Caco-2 (cell line): ENCODE measurements around the gene NUDT6. TPM values are rescaled to one million over a fixed set of nuclear protein-coding genes. Genes with fewer than 3 reads are reported as not detected.

ENCODE experiments used
- BruUV-seq: library from RNA; stranded (reverse); fragments of 400-500 nt; replicated peaks from 2 replicates; lab custom pipeline; 2021; lab: Mats Ljungman, UMichigan
- CTCF ChIA-PET: fragments of 300-600 bp; sonication (Branson Sonifier 250); formaldehyde crosslinking; loops from one replicate; lab custom pipeline; 2022; ENCODE audit warnings: antibody characterized with exemption; lab: Charles Lee
- POLR2A ChIA-PET: fragments of 300-600 bp; sonication (Branson Sonifier 250); formaldehyde crosslinking; loops from one replicate; lab custom pipeline; 2022; ENCODE audit warnings: antibody characterized with exemption; lab: Charles Lee
- DNase-seq, 2 experiments: peaks; one replicate each; pipeline versions ENCODE4 v3.0.0 to v3.0.0-alpha.2; 2020 to 2022
- H3K27me3 ChIP-seq: replicated peaks from 2 replicates; pipeline ENCODE4 v1.6.0; 2011; ENCODE audit warnings: low read length; ENCODE audit not compliant: control insufficient read depth, insufficient read depth
- H3K36me3 ChIP-seq: 2 replicates; pipeline ENCODE4 v1.5.1; 2011; ENCODE audit warnings: low read length; ENCODE audit not compliant: control insufficient read depth, insufficient read depth
- H3K4me1 ChIP-seq: fragments of 250-450 bp; sonication (Bioruptor Pico); 2 replicates; pipeline ENCODE4 v1.5.1; 2020; ENCODE audit warnings: mild to moderate bottlenecking
- H3K4me3 ChIP-seq: 2 replicates; pipeline ENCODE4 v1.5.1; 2011; ENCODE audit warnings: low read depth, mild to moderate bottlenecking, control low read depth, low read length
- H3K9me3 ChIP-seq: fragments of 250-450 bp; sonication (Bioruptor Pico); 2 replicates; pipeline ENCODE4 v1.5.1; 2020; ENCODE audit warnings: mild to moderate bottlenecking, moderate library complexity
- H3K27ac Mint-ChIP-seq: one replicate; pipeline ENCODE4 v1.8.0; 2022; ENCODE audit warnings: mixed read lengths; ENCODE audit not compliant: unreplicated experiment
- H3K27me3 Mint-ChIP-seq: one replicate; pipeline ENCODE4 v1.8.0; 2022; ENCODE audit warnings: mixed read lengths; ENCODE audit not compliant: insufficient read depth, unreplicated experiment
- H3K36me3 Mint-ChIP-seq: one replicate; pipeline ENCODE4 v1.8.0; 2022; ENCODE audit warnings: mild to moderate bottlenecking, mixed read lengths; ENCODE audit not compliant: insufficient read depth, unreplicated experiment
- H3K4me1 Mint-ChIP-seq: one replicate; pipeline ENCODE4 v1.8.0; 2022; ENCODE audit warnings: low read depth, mixed read lengths; ENCODE audit not compliant: unreplicated experiment
- H3K4me3 Mint-ChIP-seq: one replicate; pipeline ENCODE4 v1.8.0; 2022; ENCODE audit warnings: mild to moderate bottlenecking, moderate library complexity, mixed read lengths; ENCODE audit not compliant: unreplicated experiment
- H3K9me3 Mint-ChIP-seq: one replicate; pipeline ENCODE4 v1.8.0; 2022; ENCODE audit warnings: mixed read lengths; ENCODE audit not compliant: unreplicated experiment
- intact Hi-C: fragments of 100-400 bp; cut with micrococcal nuclease; formaldehyde crosslinking; loops from one replicate; pipeline ENCODE4 v1.10.0; 2022; ENCODE audit not compliant: unreplicated experiment
- total RNA-seq: library from RNA; stranded (reverse); gene quantifications from 2 replicates; pipeline ENCODE4 v1.2.3, GENCODE V29; 2022
- TF ChIP-seq, protein P1 (sequence below), 2 experiments: fragments of 200-600 bp in 1 of 2; IDR thresholded peaks; 1 replicate in 1 of 2; 2 replicates in 1 of 2; pipeline versions ENCODE4 v1.5.1 to v1.8.0; 2011 to 2022; ENCODE audit warnings: antibody characterized with exemption in 1 of 2, control low read depth in 1 of 2, inconsistent platforms in 1 of 2, low read depth in 1 of 2, low read length in 1 of 2, mild to moderate bottlenecking in 1 of 2, moderate library complexity in 1 of 2; ENCODE audit not compliant: insufficient read depth in 1 of 2, severe bottlenecking in 1 of 2, unreplicated experiment in 1 of 2

The NUDT6 gene
- total RNA-seq, 1 experiment from 2014 or later: 5.3 TPM

DNA sequence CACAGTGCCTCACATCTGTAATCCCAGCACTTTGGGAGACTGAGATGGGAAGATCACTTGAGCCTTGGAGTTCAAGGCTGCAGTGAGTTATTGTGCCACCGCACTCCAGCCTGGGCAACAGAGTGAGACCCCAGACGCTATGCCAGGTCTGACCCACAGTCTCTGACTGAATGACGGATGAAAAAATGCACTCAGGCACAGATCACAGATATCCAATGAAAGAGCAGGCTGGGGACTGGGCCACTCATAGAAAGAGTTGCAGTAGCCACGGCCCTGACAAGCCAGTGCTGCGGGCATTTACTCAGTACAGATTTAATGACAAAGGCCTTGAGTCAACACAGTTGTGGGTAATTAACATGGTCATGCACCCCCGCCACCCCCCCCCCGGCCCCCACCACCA is 22.7 kb downstream of the NUDT6 start:
- BruUV-seq: no TSS peak
- Histone ChIP-seq H3K27me3 (no peaks in the 10 kb centered on the region), H3K4me1 (no peaks in the 10 kb centered on the region), H3K9me3 (no peaks in the 10 kb centered on the region), H3K36me3 (no peaks in the 10 kb centered on the region), H3K4me3 (no peak overlapping the region)
- no peak overlapping the region for H3K27ac Mint-ChIP-seq
- H3K4me3 Mint-ChIP-seq: no peak overlapping the region
- POLR2A ChIA-PET: no interaction called here
- H3K36me3 Mint-ChIP-seq: no peaks in the 10 kb centered on the region
- no peaks in the 10 kb centered on the region for H3K9me3 Mint-ChIP-seq
- H3K4me1 Mint-ChIP-seq: no peaks in the 10 kb centered on the region
- intact Hi-C loops: no loop called here
- no peak for DNase-seq
- CTCF ChIA-PET: no interaction called here
- H3K27me3 Mint-ChIP-seq: no peaks in the 10 kb centered on the region
- TF ChIP-seq, protein P1, sequence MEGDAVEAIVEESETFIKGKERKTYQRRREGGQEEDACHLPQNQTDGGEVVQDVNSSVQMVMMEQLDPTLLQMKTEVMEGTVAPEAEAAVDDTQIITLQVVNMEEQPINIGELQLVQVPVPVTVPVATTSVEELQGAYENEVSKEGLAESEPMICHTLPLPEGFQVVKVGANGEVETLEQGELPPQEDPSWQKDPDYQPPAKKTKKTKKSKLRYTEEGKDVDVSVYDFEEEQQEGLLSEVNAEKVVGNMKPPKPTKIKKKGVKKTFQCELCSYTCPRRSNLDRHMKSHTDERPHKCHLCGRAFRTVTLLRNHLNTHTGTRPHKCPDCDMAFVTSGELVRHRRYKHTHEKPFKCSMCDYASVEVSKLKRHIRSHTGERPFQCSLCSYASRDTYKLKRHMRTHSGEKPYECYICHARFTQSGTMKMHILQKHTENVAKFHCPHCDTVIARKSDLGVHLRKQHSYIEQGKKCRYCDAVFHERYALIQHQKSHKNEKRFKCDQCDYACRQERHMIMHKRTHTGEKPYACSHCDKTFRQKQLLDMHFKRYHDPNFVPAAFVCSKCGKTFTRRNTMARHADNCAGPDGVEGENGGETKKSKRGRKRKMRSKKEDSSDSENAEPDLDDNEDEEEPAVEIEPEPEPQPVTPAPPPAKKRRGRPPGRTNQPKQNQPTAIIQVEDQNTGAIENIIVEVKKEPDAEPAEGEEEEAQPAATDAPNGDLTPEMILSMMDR (IDR thresholded peaks at IDR 0.05; ENCODE audit: insufficient read depth in 1 of 2, low read depth in 1 of 2, low read length in 1 of 2, severe bottlenecking in 1 of 2, unreplicated experiment in 1 of 2): no peak

DNA sequence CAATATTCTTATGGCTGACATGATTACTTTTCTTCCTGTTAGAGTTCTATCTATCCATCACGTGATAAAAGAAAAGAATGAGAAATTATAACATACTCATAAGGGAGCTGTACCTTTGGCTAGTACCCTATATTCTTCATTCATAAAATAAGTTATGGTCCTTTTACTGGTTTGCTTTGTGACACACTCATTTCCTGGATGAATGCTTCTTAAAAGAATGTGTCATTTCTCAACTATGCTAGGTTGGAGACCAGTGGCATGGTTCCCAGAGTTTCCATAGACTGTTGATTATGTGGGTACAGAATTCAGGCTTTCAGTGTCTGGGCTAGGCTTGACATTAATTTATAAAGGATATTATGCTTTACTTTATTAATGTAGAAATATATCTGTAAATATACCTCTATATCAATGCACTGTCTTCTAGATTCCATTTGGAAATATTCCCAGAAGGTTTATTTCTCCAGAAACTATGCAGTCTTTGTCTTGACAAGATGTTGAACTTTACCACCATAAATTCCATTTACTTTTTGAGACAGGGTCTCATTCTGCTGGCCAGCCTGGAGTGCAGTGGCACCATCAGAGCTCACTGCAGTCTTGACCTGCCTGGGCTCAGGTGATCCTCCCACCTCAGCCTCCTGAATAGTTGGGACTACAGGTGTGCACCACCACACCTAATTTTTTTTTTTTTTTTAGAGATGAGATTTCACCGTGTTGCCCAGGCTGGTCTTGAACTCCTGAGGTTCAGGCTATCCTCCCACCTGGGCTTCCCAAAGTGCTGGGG is 23.8 kb downstream of the NUDT6 start:
- H3K4me1 Mint-ChIP-seq: no peaks in the 10 kb centered on the region
- no peaks in the 10 kb centered on the region for H3K36me3 Mint-ChIP-seq
- no TSS peak for BruUV-seq
- DNase-seq: no peak
- no peaks in the 10 kb centered on the region for H3K27me3 Mint-ChIP-seq
- Histone ChIP-seq H3K4me3 (no peak overlapping the region), H3K27me3 (no peaks in the 10 kb centered on the region), H3K4me1 (no peaks in the 10 kb centered on the region), H3K36me3 (no peaks in the 10 kb centered on the region), H3K9me3 (no peaks in the 10 kb centered on the region)
- H3K9me3 Mint-ChIP-seq: no peaks in the 10 kb centered on the region
- TF ChIP-seq, protein P1 (IDR thresholded peaks at IDR 0.05; ENCODE audit: insufficient read depth in 1 of 2, low read depth in 1 of 2, low read length in 1 of 2, severe bottlenecking in 1 of 2, unreplicated experiment in 1 of 2): no peak
- H3K27ac Mint-ChIP-seq: no peak overlapping the region
- CTCF ChIA-PET: no interaction called here
- POLR2A ChIA-PET: no interaction called here
- intact Hi-C loops: no loop called here
- no peak overlapping the region for H3K4me3 Mint-ChIP-seq

DNA sequence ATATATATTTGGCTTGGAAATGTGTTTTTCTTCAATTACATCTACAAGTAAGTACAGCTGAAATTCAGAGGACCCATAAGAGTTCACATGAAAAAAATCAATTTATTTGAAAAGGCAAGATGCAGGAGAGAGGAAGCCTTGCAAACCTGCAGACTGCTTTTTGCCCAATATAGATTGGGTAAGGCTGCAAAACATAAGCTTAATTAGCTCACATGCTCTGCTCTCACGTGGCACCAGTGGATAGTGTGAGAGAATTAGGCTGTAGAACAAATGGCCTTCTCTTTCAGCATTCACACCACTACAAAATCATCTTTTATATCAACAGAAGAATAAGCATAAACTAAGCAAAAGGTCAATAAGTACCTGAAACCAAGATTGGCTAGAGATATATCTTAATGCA is 26.1 kb downstream of the NUDT6 start:
- POLR2A ChIA-PET: no interaction called here
- no peaks in the 10 kb centered on the region for H3K27me3 Mint-ChIP-seq
- CTCF ChIA-PET: no interaction called here
- Histone ChIP-seq H3K27me3 (no peaks in the 10 kb centered on the region), H3K36me3 (no peaks in the 10 kb centered on the region), H3K4me3 (no peak overlapping the region), H3K9me3 (no peaks in the 10 kb centered on the region), H3K4me1 (no peaks in the 10 kb centered on the region)
- DNase-seq: no peak
- no peaks in the 10 kb centered on the region for H3K9me3 Mint-ChIP-seq
- H3K4me3 Mint-ChIP-seq: no peak overlapping the region
- H3K36me3 Mint-ChIP-seq: no peaks in the 10 kb centered on the region
- H3K4me1 Mint-ChIP-seq: no peaks in the 10 kb centered on the region
- BruUV-seq: no TSS peak
- intact Hi-C loops: no loop called here
- TF ChIP-seq, protein P1 (IDR thresholded peaks at IDR 0.05; ENCODE audit: insufficient read depth in 1 of 2, low read depth in 1 of 2, low read length in 1 of 2, severe bottlenecking in 1 of 2, unreplicated experiment in 1 of 2): no peak
- H3K27ac Mint-ChIP-seq: no peak overlapping the region
